Nephron progenitor cell (in vitro differentiated cells): ENCODE results near the gene KLHL2.

Experiments
- DNase-seq: peaks from one replicate; pipeline ENCODE4 v3.0.0; 2021
- H3K27ac Mint-ChIP-seq: 2 replicates; pipeline ENCODE4 v1.8.0; 2021; ENCODE audit warnings: mild to moderate bottlenecking, moderate library complexity, mixed read lengths
- H3K27me3 Mint-ChIP-seq: 2 replicates; pipeline ENCODE4 v1.8.0; 2021; ENCODE audit warnings: mild to moderate bottlenecking, low read depth, mixed read lengths; ENCODE audit not compliant: poor library complexity
- H3K36me3 Mint-ChIP-seq: 2 replicates; pipeline ENCODE4 v1.8.0; 2021; ENCODE audit warnings: low read depth, mixed read lengths
- H3K4me1 Mint-ChIP-seq: 2 replicates; pipeline ENCODE4 v1.8.0; 2021; ENCODE audit warnings: mixed read lengths
- H3K4me3 Mint-ChIP-seq: 2 replicates; pipeline ENCODE4 v1.8.0; 2021; ENCODE audit warnings: mild to moderate bottlenecking, moderate library complexity, mixed read lengths
- H3K9me3 Mint-ChIP-seq: 2 replicates; pipeline ENCODE4 v1.8.0; 2021; ENCODE audit warnings: mild to moderate bottlenecking, moderate library complexity, mixed read lengths
- CTCF ChIP-seq: fragments of 200-600 bp; sonication (generic); IDR thresholded peaks from 2 replicates; pipeline ENCODE4 v1.5.0; 2021; ENCODE audit warnings: antibody characterized with exemption

The KLHL2 gene

GRCh38 chr4:165191348-165191656 lies 16.1 kb upstream of the KLHL2 start:
- Mint-ChIP-seq H3K36me3 (no peaks in the 10 kb centered on the region), H3K27me3 (peaks cover 6% of the 10 kb centered on the region), H3K4me3 (no peak overlapping the region), H3K4me1 (no peaks in the 10 kb centered on the region), H3K9me3 (peaks cover 8% of the 10 kb centered on the region), H3K27ac (no peak overlapping the region)
- TF ChIP-seq CTCF = no peak
- DNase-seq = no peak

- Mint-ChIP-seq H3K4me1 (no peaks in the 10 kb centered on the region), H3K36me3 (no peaks in the 10 kb centered on the region), H3K27ac (no peak overlapping the region), H3K27me3 (peaks cover 5% of the 10 kb centered on the region), H3K9me3 (peaks cover 8% of the 10 kb centered on the region), H3K4me3 (no peak overlapping the region)
- no peak for TF ChIP-seq CTCF
- no peak for DNase-seq
These were observed 15.4 kb upstream of the KLHL2 start for GRCh38 chr4:165191814-165192499.

- DNase-seq = no peak
- no peak overlapping the region for H3K27ac Mint-ChIP-seq
- no peak for TF ChIP-seq CTCF
These were observed 14.9 kb upstream of the KLHL2 start for GRCh38 chr4:165192500-165192898.

GRCh38 chr4:165192956-165193355 lies 14.4 kb upstream of the KLHL2 start:
- Mint-ChIP-seq H3K36me3 (no peaks in the 10 kb centered on the region), H3K27ac (no peak overlapping the region), H3K27me3 (peaks cover 4% of the 10 kb centered on the region), H3K4me1 (no peaks in the 10 kb centered on the region), H3K9me3 (peaks cover 8% of the 10 kb centered on the region), H3K4me3 (no peak overlapping the region)
- DNase-seq = no peak
- no peak for TF ChIP-seq CTCF

More at GRCh38 chr4:165192500-165192898, 14.9 kb upstream of the KLHL2 start:
- Mint-ChIP-seq H3K9me3 (peaks cover 8% of the 10 kb centered on the region), H3K4me1 (no peaks in the 10 kb centered on the region), H3K36me3 (no peaks in the 10 kb centered on the region), H3K27me3 (peaks cover 4% of the 10 kb centered on the region), H3K4me3 (no peak overlapping the region)

- Mint-ChIP-seq H3K9me3 (no peaks in the 10 kb centered on the region), H3K27ac (no peak overlapping the region), H3K27me3 (no peaks in the 10 kb centered on the region), H3K36me3 (no peaks in the 10 kb centered on the region), H3K4me3 (no peak overlapping the region), H3K4me1 (no peaks in the 10 kb centered on the region)
- no peak for TF ChIP-seq CTCF
- DNase-seq = no peak
These were observed 13.0 kb upstream of the KLHL2 start for GRCh38 chr4:165194368-165194767.

- no peak overlapping the region for H3K4me3 Mint-ChIP-seq
- DNase-seq = no peak
- no peak for TF ChIP-seq CTCF
- peaks cover 5% of the 10 kb centered on the region for H3K27me3 Mint-ChIP-seq
- H3K4me1 Mint-ChIP-seq = no peaks in the 10 kb centered on the region
- H3K9me3 Mint-ChIP-seq = no peaks in the 10 kb centered on the region
- H3K27ac Mint-ChIP-seq = no peak overlapping the region
- no peaks in the 10 kb centered on the region for H3K36me3 Mint-ChIP-seq
These were observed 9.0 kb upstream of the KLHL2 start for GRCh38 chr4:165198329-165198728.
